ENCODE measurements around the gene DHRS4. TPM values are rescaled to one million over a fixed set of nuclear protein-coding genes. Genes with fewer than 3 reads are reported as not detected.
"Not testable (repeated sequence)": the region's sequence is repeated elsewhere in the genome, so short reads cannot be mapped to it uniquely, and the experiment has no call there.

The DHRS4 gene
- polyA plus RNA-seq, 1 donor = 43.3 TPM

GRCh38 chr14:23977208-23977607 lies 23.6 kb downstream of the DHRS4 start:
- DNase-seq = not testable (repeated sequence)

- DNase-seq = not testable (repeated sequence)
Observed at GRCh38 chr14:23981951-23982813, 28.6 kb downstream of the DHRS4 start.

- no peak for DNase-seq
Observed at GRCh38 chr14:23984891-23985602, 31.5 kb downstream of the DHRS4 start.

- not testable (repeated sequence) for DNase-seq
Observed at GRCh38 chr14:23988223-23988606, 34.6 kb downstream of the DHRS4 start.

DNA sequence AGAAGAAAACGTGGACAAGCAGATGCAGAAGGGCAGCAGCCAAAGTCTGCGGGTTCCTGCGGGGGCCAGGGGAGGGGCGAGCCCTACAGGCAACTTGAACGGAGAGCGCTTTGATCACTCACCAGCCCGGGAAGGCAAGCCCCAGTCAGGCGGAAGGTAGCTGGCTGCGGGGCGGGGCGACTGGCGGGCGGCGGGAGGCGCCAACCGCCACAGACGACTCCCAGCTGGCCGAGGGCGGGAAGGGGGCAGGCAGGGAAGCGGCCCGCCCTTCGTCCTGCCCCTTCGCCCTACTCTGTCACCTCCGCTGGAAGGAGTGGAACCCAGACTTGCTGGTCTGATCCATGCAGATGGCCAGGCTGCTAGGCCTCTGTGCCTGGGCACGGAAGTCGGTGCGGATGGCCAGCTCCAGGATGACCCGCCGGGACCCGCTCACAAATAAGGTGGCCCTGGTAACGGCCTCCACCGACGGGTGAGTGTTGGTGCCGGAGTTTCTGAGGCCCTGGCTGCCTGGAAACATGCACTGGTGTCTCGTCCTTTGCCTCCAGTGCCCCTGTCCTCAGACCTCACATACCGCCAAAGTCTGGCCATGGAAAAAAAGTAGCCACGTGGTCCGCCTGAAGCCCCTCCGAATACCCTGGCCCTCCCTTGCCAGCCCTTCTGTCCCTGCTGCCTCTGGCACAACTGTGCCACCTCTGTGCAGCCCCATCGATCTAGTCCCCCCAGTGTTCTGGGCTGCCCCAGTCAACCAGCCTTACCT lies 35.2 kb downstream of the DHRS4 start, which contains the start of gene DHRS4L2:
DHRS4L2 (plus strand) TSS at position 323 of the 757 bp plus-strand sequence; CDS start at position 342, 19 bp downstream.
- DNase-seq = peak; percentile 79

DNA sequence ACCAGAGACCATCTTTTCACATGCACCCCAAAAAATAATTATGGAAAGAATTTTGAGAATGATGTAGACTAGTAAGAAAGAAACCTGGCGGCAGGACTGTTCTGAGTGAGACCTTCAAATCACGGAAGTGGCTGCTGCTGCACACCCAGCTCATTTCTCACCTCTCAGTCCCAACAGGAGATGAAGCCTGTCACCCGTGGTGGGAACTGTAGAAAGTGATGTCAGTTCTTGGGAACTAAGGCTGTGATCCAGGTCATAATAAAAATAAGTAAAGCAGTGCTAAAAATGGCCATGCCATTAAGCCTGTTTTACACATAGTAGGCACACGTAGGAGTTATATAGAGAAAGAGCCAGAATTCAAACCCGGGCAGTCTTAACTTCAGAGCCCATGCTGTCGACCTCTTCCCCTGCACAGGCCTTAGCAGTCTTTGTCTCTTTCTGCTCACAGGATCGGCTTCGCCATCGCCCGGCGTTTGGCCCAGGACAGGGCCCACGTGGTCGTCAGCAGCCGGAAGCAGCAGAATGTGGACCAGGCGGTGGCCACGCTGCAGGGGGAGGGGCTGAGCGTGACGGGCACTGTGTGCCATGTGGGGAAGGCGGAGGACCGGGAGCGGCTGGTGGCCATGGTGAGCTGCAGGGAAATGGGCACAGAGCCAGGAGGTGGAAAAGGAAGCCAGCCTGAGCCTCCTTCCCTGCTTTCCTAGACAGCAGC lies 36.3 kb downstream of the DHRS4 start:
- DNase-seq = not testable (repeated sequence)

- DNase-seq = not testable (repeated sequence)
Observed at GRCh38 chr14:23990961-23991360, 37.4 kb downstream of the DHRS4 start.

- not testable (repeated sequence) for DNase-seq
Observed at GRCh38 chr14:23993042-23993441, 39.5 kb downstream of the DHRS4 start.

DNA sequence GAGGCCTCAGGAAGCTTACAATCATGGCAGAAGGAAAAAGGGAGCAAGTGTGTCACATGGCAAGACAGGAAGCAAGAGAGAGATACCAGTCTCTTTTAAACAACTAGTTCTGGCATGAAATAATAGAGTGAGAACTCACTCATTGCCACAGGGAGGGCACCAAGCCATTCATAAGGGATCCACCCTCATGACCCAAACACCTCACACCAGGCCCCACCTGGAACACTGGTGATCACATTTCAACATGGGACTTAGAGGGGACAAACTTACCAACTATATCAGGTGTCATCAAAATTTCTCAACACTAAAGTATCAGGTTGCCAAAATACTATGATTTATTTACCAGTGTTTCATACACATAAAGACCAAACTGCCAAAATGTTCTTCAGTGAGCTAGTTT lies 42.4 kb downstream of the DHRS4 start:
- DNase-seq = not testable (repeated sequence)

DNA sequence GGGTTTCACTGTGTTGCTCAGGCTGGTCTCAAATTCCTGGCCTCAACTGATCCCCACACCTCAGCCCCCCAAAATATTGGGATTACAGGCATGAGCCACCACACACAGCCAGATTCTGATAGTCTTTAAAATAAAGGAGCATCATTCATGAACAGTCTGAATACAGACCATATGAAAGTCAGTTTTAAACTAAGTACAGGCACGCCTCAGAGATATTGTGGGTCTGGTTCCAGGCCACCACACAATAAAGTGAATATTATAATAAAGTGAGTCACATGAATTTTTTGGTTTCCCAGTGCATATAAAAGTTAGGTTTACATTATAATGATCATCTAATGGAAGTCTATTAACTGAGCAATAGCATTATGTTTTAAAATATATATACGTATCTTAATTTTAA lies 43.3 kb downstream of the DHRS4 start:
- not testable (repeated sequence) for DNase-seq

DNA sequence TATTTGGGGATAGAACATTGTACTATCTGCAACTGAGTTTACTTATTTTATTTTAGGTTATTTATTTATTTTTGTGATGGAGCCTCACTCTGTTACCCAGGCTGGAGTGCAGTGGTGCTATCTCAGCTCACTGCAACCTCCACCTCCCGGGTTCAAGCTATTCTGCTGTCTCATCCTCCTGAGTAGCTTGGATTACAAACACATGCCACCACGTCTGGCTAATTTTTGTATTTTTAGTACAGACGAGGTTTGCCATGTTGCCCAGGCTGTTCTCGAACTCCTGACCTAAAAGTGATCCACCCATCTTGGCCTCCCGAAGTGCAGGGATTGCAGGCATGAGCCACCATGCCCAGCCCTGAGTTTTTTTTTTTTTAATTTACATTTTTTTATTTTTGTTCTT lies 46.1 kb downstream of the DHRS4 start:
- DNase-seq = not testable (repeated sequence)

DNA sequence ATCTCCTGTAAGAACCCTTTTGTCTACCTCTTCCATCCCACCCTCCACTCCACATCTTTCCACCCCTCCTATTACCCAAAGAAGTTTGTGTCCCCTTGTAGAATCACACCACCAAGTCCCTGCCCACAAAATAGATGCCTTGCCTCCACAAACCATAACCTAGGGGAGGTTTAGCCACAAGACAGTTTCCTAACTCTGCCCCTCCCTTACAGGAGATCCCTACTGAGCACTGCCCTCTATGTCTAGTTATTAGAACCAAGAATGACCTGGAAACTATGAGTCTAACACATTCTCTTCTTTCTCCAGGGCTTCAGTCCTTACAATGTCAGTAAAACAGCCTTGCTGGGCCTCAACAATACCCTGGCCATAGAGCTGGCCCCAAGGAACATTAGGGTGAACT lies 47.5 kb downstream of the DHRS4 start:
- DNase-seq = not testable (repeated sequence)

- not testable (repeated sequence) for DNase-seq
Observed at GRCh38 chr14:24001679-24002078, 48.1 kb downstream of the DHRS4 start.

- not testable (repeated sequence) for DNase-seq
Observed at GRCh38 chr14:24006471-24006816, 52.9 kb downstream of the DHRS4 start.

DNA sequence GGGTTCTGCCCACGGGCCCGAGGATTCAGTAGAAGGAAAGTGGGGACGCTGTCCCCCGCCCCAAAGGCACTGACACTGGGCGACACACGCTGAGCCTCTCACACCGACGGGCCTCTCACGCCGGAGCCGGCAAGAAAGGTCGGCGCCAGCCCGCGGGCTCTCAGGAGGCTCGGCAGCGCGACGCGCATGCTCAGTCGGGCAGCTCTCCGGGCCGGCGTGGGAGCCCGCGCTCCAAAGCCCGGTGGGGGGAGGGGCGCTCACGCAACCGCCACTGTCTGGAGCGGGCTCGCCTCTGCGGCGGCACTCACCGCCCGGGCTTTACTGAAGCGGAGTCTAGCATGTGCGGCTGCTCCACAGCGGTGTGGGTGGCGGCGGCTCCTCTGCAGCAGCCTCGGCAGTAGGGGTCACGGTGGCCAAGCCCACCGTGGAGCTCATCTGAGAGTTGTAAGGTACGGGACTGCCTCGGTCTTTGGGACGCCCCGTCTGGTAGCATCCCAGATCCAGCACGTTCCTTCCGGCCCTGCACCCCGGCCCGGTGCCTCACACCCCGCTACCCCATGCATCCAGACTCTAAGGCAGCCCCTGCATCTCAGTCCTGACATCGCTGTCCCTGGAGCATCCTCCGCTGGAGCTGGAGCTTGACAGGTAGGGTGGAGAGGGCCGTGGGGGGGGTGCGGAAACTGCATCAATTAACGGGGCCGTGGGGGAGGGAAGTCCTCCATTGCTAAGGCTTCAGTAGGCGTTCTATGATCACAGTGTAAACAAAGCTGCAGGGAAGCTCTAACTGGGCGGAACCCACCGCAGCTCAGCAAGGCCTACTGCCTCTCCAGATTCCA lies 53.5 kb downstream of the DHRS4 start:
- DNase-seq = not testable (repeated sequence)

GRCh38 chr14:24011051-24011450 lies 57.5 kb downstream of the DHRS4 start:
- DNase-seq = no peak

DNA sequence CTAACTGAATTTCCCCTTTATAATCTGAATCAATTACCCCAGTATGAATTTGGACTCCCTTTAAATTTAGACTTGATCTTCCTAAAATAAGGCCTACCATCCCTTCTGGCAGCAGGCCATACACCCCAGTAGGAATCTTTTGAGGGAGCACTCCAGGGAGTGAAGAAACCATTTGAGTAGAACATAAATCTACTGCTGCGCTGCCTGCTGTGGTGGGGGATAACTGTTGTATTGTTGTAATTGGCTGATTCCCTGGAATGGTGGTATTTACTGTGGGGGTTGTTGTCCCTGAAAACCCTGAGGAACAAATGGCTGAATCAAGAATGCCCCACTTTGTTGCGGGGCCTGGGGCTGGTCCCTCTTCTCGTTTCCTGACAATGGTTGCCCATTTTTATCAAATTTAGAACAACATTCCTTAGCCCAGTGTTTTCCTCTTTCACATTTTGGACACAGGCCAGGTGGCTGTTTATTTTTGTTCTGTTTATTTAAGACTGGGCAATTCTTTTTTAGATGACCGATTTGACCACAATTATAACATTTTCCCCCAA lies 59.2 kb downstream of the DHRS4 start:
- not testable (repeated sequence) for DNase-seq

GRCh38 chr14:24013654-24014514 lies 60.3 kb downstream of the DHRS4 start:
- DNase-seq = peak; percentile 61

- not testable (repeated sequence) for DNase-seq
Observed at GRCh38 chr14:24015745-24016144, 62.2 kb downstream of the DHRS4 start.

All from left kidney (tissue), 2 donors.